AG09309 (cell line): ENCODE data around the gene SCN1B.
"Not testable (repeated sequence)": the region's sequence is repeated elsewhere in the genome, so short reads cannot be mapped to it uniquely, and the experiment has no call there.

Experiments
- DNase-seq: peaks from one replicate; pipeline ENCODE4 v3.0.0-alpha.2; 2010; ENCODE audit warnings: low read depth
- H3K4me3 ChIP-seq: 2 replicates; pipeline ENCODE4 v1.5.1; 2011; ENCODE audit warnings: mild to moderate bottlenecking, low read depth, low read length, moderate library complexity; ENCODE audit not compliant: control insufficient read depth
- CTCF ChIP-seq: IDR thresholded peaks from 2 replicates; pipeline ENCODE4 v1.5.1; 2011; ENCODE audit warnings: mild to moderate bottlenecking, low read depth, low read length, inconsistent platforms; ENCODE audit not compliant: insufficient read depth, control insufficient read depth; ENCODE audit errors: missing control alignments

SCN1B gene

GRCh38 chr19:35013820-35014754, 16.2 kb upstream of the SCN1B start:
- no peak for TF ChIP-seq CTCF
- no peak overlapping the region for H3K4me3 ChIP-seq

GRCh38 chr19:35014774-35015173, 15.5 kb upstream of the SCN1B start:
- not testable (repeated sequence) for H3K4me3 ChIP-seq, DNase-seq

More at GRCh38 chr19:35013820-35014754, 16.2 kb upstream of the SCN1B start:
- DNase-seq = no peak

DNA sequence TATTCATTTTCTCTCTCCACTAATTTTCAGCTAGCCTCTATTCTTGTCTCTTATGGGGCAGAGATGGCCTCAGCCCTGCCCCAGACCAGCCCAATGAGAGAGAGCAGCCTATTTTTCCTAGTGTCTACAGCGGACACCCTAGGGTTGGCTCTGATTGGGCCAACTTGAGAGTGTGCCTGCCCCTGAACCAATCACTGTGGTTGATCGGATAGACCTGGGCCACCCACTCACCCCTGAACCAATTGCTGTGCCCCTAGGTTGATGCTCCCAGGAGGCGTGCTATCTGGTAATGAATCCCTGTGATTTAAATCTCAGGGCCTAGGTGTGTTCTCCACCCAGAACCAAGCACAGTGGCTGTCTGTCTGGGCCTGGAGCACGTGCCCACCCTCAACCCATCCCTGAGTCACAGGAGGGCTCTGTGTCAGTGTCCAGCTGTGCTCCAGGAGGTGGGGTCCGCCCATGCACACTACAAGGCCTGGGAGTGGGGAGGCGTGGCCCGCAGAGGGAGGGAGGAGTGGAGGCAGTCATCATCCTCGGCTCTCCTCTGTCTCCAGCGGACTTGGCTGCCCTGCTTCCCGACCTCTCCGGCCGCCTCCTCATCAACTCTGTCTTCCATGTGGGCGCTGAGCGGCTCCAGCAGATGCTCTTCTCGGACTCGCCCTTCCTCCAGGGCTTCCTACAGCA, 14.9 kb upstream of the SCN1B start:
- DNase-seq = no peak

DNA sequence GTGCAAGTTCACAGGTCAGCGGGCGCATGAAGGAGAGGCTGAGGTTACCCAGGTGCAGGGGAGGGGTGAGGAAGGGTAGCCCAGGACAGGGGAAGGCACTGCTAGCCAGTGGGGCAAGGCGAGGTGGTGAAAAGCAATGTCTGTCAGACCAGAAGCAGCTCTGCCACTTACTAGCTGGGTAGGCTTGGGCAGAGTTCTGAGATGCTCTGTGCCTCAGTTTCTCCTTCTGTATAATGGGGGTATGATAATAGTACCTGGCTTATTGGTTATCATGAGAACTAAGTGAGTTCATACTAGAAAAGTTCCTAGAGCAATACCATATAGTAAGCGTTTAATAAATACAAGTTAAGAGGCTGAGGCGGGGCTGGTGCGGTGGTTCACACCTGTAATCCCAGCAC, 14.3 kb upstream of the SCN1B start:
- no peak for TF ChIP-seq CTCF
- no peak for DNase-seq
- H3K4me3 ChIP-seq = no peak overlapping the region

More for the DNA sequence above, 14.9 kb upstream of the SCN1B start:
- H3K4me3 ChIP-seq = no peak overlapping the region
- TF ChIP-seq CTCF = no peak

GRCh38 chr19:35017507-35017906, 12.8 kb upstream of the SCN1B start:
- no peak for TF ChIP-seq CTCF
- DNase-seq = no peak
- H3K4me3 ChIP-seq = no peak overlapping the region

- no peak for TF ChIP-seq CTCF
- no peak overlapping the region for H3K4me3 ChIP-seq
- no peak for DNase-seq
Measured at GRCh38 chr19:35018379-35018778, 11.9 kb upstream of the SCN1B start.

DNA sequence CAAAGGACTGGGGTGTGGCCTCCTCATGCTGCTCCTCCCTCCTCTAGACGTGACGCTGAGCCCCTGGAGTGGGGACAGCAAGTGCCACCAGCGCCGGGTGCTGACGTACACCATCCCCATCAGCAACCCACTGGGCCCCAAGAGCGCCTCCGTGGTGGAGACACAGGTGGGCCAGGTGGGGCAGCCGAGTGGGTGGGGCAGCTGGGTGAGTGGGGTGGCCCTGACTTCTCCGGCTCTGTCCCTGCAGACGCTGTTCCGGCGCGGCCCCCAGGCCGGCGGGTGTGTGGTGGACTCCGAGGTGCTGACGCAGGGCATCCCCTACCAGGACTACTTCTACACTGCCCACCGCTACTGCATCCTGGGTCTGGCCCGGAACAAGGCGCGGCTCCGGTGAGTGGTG, 11.1 kb upstream of the SCN1B start:
- no peak overlapping the region for H3K4me3 ChIP-seq
- no peak for DNase-seq
- no peak for TF ChIP-seq CTCF
